Measurements from ENCODE around the gene SPG7. TPM values are rescaled to one million over a fixed set of nuclear protein-coding genes. Genes with fewer than 3 reads are reported as not detected.

The SPG7 gene
- total and polyA plus RNA-seq, 8 donors: 25.7 to 212 (median 51.1) TPM

DNA sequence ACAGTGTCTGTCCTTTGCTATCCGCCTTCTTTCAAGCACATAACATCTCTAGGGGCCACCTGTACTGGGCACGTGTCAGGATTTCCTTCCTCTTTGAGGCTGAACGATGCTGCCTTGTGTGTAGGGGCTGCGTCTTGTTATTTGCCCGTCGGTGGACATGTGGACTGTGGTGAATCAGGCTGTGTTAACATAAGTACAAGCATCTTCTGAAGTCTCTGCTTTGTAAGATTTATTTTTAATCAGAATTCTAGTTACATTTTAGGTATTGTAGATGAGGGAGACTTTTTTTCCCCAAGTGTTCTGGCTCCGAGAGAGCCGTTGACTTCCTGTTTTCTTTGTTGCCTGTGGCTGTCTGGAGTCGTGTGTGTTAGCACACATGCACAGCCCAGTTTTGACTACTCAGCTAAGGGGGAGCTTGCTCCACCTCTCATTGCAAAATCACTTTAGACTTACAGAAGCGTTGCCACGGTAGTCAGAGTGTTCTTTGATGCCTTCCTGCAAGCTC is 26.1 kb downstream of the SPG7 start:
- Histone ChIP-seq H3K27ac (peak overlapping the region in 2 of 4 donors; percentile 17 to 23), H3K4me1 (no peaks in the 10 kb centered on the region), H3K36me3 (peaks cover 0 to 64% (median 11%) of the 10 kb centered on the region in 3 donors), H3K27me3 (no peaks in the 10 kb centered on the region), H3K4me3 (no peak overlapping the region), H3K9me3 (no peaks in the 10 kb centered on the region)
- intact Hi-C loops (cut with DNase I): no loop called here
- WGBS, 2 donors: 73 to 75% methylated on average over 11 of the region's 11 CpGs
- ATAC-seq (peak in 3 of 4 donors; percentile 41 to 78 (median 76)), DNase-seq (no peak), FAIRE-seq (no peak)
- TF ChIP-seq, protein P1, sequence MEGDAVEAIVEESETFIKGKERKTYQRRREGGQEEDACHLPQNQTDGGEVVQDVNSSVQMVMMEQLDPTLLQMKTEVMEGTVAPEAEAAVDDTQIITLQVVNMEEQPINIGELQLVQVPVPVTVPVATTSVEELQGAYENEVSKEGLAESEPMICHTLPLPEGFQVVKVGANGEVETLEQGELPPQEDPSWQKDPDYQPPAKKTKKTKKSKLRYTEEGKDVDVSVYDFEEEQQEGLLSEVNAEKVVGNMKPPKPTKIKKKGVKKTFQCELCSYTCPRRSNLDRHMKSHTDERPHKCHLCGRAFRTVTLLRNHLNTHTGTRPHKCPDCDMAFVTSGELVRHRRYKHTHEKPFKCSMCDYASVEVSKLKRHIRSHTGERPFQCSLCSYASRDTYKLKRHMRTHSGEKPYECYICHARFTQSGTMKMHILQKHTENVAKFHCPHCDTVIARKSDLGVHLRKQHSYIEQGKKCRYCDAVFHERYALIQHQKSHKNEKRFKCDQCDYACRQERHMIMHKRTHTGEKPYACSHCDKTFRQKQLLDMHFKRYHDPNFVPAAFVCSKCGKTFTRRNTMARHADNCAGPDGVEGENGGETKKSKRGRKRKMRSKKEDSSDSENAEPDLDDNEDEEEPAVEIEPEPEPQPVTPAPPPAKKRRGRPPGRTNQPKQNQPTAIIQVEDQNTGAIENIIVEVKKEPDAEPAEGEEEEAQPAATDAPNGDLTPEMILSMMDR (IDR thresholded peaks at IDR 0.05): no peak

DNA sequence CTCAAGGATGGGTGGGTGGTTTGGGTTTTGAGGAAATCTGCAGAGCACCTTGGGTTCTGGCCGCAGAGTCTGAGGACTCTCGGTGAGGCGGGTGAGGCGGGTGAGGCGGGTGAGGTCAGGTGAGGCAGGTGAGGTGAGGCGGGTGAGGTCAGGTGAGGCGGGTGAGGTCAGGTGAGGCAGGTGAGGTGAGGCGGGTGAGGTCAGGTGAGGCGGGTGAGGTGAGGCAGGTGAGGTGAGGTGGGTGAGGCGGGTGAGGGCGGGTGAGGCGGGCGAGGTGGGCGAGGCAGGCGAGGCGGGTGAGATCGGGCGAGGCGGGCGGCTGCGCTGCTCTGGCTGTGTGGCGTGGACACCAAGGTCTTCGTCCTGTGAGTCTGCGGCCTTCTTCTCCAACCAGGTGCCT is 28.2 kb downstream of the SPG7 start:
- Histone ChIP-seq H3K9me3 (no peaks in the 10 kb centered on the region), H3K36me3 (peaks cover 0 to 48% (median 10%) of the 10 kb centered on the region in 3 donors), H3K4me1 (no peaks in the 10 kb centered on the region), H3K27me3 (no peaks in the 10 kb centered on the region), H3K27ac (no peak overlapping the region), H3K4me3 (no peak overlapping the region)
- intact Hi-C loops (cut with DNase I): no loop called here
- WGBS, 2 donors: 93 to 96% methylated on average over 13 to 16 of the region's 24 CpGs
- TF ChIP-seq, protein P1 (IDR thresholded peaks at IDR 0.05): no peak
- DNase-seq: no peak
- peak in 1 of 4 donors; percentile 11 for ATAC-seq
- no peak for FAIRE-seq

DNA sequence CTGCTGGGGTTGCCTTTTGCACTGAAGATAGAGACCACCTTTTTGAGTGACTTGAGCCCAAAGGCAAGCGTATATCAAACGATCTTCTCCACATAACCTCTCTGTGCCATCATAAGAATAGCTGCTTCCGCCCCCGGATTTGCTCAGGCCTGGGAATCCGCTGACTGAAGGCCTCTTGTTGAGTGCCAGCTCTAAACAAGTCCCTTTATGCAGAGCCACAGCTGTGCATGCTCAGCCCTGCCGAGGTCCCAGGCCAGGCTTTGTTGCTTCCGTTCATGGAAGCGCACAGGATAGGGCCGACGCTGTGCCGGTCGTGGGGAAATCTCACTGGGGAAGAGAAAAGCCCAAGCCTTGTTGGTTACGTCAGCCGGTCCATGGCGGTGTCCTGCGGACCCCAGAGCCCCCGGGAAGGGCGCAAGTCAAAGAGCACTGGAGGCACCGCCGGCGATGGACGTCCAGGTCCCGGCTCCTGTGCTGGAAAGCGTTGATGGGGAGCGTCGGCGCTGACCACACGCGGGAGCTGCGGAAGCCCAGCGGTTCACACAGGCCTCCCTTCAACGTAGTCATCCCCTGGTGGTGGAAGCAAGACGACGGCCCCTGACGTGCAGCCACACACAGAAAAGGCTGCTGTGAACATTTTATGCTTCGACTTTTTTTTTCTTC is 28.8 kb downstream of the SPG7 start:
- ATAC-seq (peak in 1 of 4 donors; percentile 18), FAIRE-seq (no peak), DNase-seq (no peak)
- 90 to 92% methylated on average over 36 of the region's 36 CpGs for WGBS, 2 donors
- Histone ChIP-seq H3K9me3 (no peaks in the 10 kb centered on the region), H3K36me3 (peaks cover 0 to 46% (median 10%) of the 10 kb centered on the region in 3 donors), H3K4me1 (no peaks in the 10 kb centered on the region), H3K27ac (no peak overlapping the region), H3K4me3 (no peak overlapping the region), H3K27me3 (no peaks in the 10 kb centered on the region)
- TF ChIP-seq, protein P1 (IDR thresholded peaks at IDR 0.05): no peak
- intact Hi-C loops (cut with DNase I): no loop called here

DNA sequence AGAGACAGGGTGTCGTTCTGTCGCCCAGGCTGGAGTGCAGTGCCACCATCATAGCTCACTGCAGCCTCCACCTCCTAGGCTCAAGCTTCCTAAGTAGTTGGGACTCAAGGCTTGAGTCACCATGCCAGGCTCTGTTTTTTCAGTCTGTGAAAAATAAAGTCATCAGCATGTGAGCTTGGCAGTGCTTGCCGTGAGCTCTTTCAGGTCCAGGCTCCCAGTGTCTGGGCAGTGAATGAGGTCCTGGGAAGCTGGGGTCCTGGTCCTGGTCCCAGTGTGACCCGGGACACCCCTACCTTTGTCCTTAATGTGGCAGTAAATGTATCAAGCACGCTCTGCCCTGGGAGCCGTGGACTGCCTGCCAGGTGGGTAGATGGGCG is 29.3 kb downstream of the SPG7 start:
- intact Hi-C loops (cut with DNase I): no loop called here
- no peaks in the 10 kb centered on the region for H3K9me3 ChIP-seq
- H3K36me3 ChIP-seq: peaks cover 0 to 41% (median 10%) of the 10 kb centered on the region in 3 donors
- H3K4me3 ChIP-seq: no peak overlapping the region
- no peak for ATAC-seq
- DNase-seq: no peak
- 91 to 95% methylated on average over 7 of the region's 7 CpGs for WGBS, 2 donors
- TF ChIP-seq, protein P1 (IDR thresholded peaks at IDR 0.05): no peak
- H3K27me3 ChIP-seq: no peaks in the 10 kb centered on the region
- no peak overlapping the region for H3K27ac ChIP-seq
- FAIRE-seq: no peak
- H3K4me1 ChIP-seq: no peaks in the 10 kb centered on the region

DNA sequence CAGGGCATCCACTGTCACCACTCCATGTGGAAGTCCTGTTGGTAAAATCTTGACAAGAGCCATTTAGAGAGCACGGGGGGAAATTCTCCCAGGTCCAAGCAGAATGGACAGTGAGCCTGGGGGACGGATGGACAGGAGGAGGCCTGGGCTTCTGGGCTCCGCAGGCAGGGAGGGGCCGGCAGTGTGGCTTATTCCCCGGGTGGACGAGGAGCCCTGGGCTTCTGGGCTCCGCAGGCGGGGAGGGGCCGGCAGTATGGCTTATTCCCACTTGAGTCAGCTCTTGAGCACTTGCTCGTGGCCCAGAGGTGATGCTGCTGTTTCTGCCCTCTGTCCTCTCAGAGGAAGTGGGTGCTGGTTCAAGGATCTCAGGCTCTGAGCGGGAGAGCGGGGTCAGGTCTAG is 30.1 kb downstream of the SPG7 start:
- Histone ChIP-seq H3K27me3 (no peaks in the 10 kb centered on the region), H3K4me3 (no peak overlapping the region), H3K4me1 (no peaks in the 10 kb centered on the region), H3K27ac (no peak overlapping the region), H3K36me3 (peaks cover 0 to 33% (median 10%) of the 10 kb centered on the region in 3 donors), H3K9me3 (no peaks in the 10 kb centered on the region)
- ATAC-seq (no peak), FAIRE-seq (no peak), DNase-seq (no peak)
- intact Hi-C loops (cut with DNase I): no loop called here
- 93 to 95% methylated on average over 12 of the region's 12 CpGs for WGBS, 2 donors
- TF ChIP-seq, protein P1 (IDR thresholded peaks at IDR 0.05): no peak

All from pancreas (tissue), 10 donors.